NCI-H2029 treated with DMSO at 0.1 percent for 48 hours (cell line): ENCODE measurements around the gene ZNF516.
"Not testable (repeated sequence)": the region's sequence is repeated elsewhere in the genome, so short reads cannot be mapped to it uniquely, and the experiment has no call there.

Experiments
- DNase-seq: peaks from one replicate; lab custom pipeline; 2025; lab: John Stamatoyannopoulos, UW

ZNF516 gene, protein sequence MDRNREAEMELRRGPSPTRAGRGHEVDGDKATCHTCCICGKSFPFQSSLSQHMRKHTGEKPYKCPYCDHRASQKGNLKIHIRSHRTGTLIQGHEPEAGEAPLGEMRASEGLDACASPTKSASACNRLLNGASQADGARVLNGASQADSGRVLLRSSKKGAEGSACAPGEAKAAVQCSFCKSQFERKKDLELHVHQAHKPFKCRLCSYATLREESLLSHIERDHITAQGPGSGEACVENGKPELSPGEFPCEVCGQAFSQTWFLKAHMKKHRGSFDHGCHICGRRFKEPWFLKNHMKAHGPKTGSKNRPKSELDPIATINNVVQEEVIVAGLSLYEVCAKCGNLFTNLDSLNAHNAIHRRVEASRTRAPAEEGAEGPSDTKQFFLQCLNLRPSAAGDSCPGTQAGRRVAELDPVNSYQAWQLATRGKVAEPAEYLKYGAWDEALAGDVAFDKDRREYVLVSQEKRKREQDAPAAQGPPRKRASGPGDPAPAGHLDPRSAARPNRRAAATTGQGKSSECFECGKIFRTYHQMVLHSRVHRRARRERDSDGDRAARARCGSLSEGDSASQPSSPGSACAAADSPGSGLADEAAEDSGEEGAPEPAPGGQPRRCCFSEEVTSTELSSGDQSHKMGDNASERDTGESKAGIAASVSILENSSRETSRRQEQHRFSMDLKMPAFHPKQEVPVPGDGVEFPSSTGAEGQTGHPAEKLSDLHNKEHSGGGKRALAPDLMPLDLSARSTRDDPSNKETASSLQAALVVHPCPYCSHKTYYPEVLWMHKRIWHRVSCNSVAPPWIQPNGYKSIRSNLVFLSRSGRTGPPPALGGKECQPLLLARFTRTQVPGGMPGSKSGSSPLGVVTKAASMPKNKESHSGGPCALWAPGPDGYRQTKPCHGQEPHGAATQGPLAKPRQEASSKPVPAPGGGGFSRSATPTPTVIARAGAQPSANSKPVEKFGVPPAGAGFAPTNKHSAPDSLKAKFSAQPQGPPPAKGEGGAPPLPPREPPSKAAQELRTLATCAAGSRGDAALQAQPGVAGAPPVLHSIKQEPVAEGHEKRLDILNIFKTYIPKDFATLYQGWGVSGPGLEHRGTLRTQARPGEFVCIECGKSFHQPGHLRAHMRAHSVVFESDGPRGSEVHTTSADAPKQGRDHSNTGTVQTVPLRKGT

DNA sequence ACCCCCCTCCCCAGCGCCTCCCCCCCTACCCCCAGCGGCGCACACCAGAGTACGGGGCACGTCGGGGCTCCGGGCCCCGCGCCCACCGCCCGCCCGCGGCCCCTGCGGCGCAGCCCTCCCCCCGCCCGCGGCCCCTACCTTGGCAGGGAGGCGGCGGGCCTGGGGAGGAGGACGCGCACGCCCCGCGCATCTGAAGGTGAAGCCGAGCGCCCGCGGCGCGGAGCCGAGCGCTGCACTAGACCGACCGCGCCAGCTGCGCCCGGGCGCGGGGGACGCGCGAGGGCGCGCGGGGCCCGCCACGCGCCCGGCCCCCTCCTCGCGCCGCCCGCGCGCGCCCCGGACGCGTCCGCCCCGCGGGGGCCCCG is at the start of gene ZNF516:
TSS of gene ZNF516 (minus strand) at position 237 of the 365 bp plus-strand sequence. CDS start 52,188 bp downstream, outside the sequence.
- no peak for DNase-seq

GRCh38 chr18:76538846-76539245 is 43.8 kb upstream of the ZNF516 start:
- no peak for DNase-seq

GRCh38 chr18:76537621-76538020 is 42.6 kb upstream of the ZNF516 start:
- DNase-seq: no peak

DNA sequence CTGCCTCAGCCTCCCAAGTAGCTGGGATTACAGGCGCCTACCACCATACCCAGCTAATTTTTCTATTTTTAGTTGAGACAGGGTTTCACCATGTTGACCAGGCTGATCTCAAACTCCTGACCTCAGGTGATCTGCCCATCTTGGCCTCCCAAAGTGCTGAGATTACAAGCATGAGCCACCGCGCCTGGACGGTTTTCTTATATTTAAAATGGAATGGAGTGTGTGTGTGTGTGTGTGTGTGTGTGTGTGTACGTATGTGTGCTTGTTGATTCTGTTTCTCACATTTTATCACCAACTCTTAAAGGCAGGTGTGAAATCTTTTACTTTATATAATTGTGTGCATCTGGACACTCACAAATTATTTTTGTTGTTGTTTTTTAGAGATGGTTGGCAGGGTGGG is 41.6 kb upstream of the ZNF516 start:
- DNase-seq: not testable (repeated sequence)

DNA sequence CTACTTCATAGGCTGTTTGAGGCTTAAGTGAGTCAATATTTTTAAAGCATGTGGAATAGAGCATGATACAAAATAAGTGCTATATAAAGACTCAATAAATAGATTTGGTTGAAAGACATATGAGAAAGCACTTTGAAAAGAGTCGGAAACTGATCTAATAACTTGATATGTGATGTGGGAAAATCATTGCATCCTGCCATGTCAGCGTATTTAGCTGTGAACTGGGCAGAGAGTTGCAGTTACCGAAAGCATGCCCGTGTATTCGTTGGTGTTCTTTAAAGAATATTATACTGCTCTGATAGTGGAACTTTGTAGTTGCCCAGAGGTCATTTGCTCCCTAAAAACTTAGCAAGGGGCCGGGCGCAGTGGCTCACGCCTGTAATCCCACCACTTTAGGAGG is 37.8 kb upstream of the ZNF516 start:
- no peak for DNase-seq

DNA sequence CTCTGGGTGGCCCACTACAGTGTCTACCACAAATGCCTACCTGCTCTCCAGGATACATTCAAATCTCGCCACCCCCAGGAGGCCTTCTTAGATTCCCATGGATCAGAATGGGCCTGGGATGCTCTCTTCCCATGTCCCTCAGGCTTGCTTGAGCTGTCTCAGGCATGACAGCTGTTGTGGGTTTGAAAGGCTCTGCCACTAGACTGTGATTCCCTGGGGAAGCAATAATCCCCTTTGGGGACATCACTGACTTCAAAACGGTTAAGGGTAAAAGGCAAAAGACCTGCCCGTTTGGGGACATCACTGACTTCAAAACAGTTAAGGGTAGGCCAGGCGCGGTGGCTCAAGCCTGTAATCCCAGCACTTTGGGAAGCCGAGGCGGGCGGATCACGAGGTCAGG is 35.8 kb upstream of the ZNF516 start:
- no peak for DNase-seq

- no peak for DNase-seq
Measured at GRCh38 chr18:76530391-76530790, 35.3 kb upstream of the ZNF516 start.

GRCh38 chr18:76529433-76529811 is 34.4 kb upstream of the ZNF516 start:
- no peak for DNase-seq

GRCh38 chr18:76528477-76529432 is 33.7 kb upstream of the ZNF516 start:
- DNase-seq: no peak

DNA sequence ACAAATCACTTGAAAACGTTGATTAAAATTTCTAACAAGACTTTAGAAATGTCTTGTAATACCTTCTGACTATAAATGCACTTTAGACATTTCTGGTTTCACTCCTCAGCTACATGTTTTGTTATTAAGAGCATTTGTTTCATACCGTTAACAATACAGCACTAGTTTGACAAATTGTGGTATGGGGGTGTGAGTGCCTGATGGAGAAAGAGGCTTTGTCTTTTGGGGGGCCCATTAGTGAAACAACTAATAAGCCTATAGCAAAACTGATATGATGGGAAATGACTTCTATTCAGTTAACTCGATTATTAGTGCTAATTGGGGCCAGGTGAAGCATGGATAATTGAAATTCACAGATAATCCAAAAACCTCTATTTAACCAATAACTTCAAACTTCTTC is 30.9 kb upstream of the ZNF516 start:
- DNase-seq: no peak

DNA sequence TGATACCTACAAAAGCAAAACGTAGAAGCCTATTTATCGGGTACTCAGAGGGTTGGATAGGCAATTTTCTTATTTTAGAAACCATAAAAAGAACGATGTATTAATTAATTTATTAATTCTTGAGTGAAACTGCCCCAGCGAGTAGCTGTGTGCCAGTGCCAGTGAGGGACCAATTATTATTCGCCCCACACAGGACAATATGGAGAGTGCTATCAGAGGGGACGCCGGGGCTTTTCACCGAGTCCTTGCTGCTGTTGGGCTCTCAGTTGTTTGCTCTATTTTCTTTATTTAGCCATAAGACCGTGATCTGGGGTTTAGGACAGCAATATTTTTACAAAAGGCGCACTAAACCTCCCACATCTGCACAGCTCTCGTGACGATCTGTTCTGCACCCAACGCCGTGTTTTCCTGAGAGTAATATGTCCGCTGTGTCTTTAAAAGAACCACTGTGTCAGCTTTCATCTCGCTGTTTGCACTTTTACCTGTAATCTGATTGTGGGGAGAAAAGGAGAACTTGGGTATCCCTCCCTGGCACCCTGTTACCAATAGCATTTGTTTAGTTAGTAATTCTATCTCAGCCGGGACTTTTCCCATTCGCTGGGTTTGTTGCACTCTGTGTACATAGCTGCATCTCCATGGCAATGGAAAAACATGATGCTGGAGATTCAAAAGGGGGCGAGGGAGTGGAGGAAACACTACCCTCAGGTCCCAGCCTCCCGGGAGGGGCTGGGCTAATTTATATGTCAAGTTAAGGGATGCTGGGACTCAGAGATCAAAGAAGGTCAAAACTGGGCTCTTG is 30.1 kb upstream of the ZNF516 start:
- peak; percentile 11 for DNase-seq

DNA sequence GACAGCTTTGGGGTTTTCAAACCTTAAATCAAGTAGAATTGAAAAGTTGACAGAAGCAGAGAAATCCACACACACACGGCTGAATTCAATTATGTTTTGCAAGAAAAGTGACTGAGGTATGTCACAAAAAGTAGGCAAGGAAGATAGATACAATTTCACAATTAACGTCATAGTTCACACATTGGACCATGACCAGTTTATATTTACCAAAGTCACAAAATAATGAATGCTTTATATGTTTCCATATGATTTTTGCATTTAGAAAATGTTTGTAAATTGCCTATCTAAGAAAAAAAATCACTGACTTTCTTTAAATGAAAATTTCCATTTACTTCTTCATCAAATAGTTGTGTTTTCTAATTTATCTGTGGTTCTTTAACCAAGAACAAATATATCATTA is 29.4 kb upstream of the ZNF516 start:
- no peak for DNase-seq

- DNase-seq: no peak
Measured at GRCh38 chr18:76522551-76522950, 27.5 kb upstream of the ZNF516 start.

DNA sequence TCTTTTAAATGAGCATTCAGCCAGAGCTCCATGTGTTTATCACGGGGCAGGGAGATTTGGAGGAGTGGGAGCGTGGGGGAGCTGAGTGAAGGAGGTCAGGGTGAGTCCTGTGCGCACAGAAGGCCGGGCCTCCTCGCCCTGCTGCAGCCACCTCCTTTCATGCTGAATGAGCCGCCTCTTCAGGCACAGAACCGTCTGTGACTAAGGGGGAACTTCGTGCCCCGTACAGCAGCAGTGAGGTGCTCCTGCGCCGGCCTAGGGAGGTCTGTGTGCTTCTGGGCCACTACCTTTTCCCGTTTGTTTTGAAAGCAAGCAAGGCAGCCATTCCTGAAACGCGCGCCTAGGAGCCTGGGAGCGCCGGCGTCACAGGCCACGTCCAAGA is 27.1 kb upstream of the ZNF516 start:
- no peak for DNase-seq

GRCh38 chr18:76521417-76522121 is 26.5 kb upstream of the ZNF516 start:
- no peak for DNase-seq

- no peak for DNase-seq
Measured at GRCh38 chr18:76518860-76519538, 24.0 kb upstream of the ZNF516 start.

GRCh38 chr18:76518123-76518859 is 23.2 kb upstream of the ZNF516 start:
- no peak for DNase-seq

GRCh38 chr18:76515576-76515975 is 20.5 kb upstream of the ZNF516 start:
- DNase-seq: no peak

- DNase-seq: no peak
Measured at GRCh38 chr18:76514573-76514972, 19.5 kb upstream of the ZNF516 start.
